GM18951 (cell line): Measurements from ENCODE around the gene GOLGA2.

Experiments
- POLR2A ChIP-seq: IDR thresholded peaks from 4 replicates; pipeline ENCODE4 v1.6.1; 2011; ENCODE audit warnings: mild to moderate bottlenecking; ENCODE audit not compliant: insufficient read length, insufficient read depth; ENCODE audit errors: extremely low read depth
- in situ Hi-C: fragments of 300-500 bp; cut with MboI; formaldehyde crosslinking; loops from one replicate; pipeline ENCODE4 v1.12.0; 2022; ENCODE audit warnings: low sequenced_read_pairs, mixed read lengths, inconsistent platforms; ENCODE audit not compliant: unreplicated experiment

GOLGA2 gene

GRCh38 chr9:128213746-128214497 lies 61.9 kb downstream of the GOLGA2 start:
- in situ Hi-C loops, result no loop called here
- TF ChIP-seq POLR2A, result no peak

- TF ChIP-seq POLR2A, result no peak
Observed at GRCh38 chr9:128211981-128212281, 63.9 kb downstream of the GOLGA2 start.

GRCh38 chr9:128211186-128211980 lies 64.4 kb downstream of the GOLGA2 start:
- no peak for TF ChIP-seq POLR2A
- in situ Hi-C loops, result no loop called here

More at GRCh38 chr9:128211981-128212281, 63.9 kb downstream of the GOLGA2 start:
- in situ Hi-C loops, result no loop called here

GRCh38 chr9:128208946-128209669 lies 66.7 kb downstream of the GOLGA2 start:
- no peak for TF ChIP-seq POLR2A
- in situ Hi-C loops, result no loop called here

GRCh38 chr9:128208386-128208785 lies 67.4 kb downstream of the GOLGA2 start:
- in situ Hi-C loops, result no loop called here
- no peak for TF ChIP-seq POLR2A

GRCh38 chr9:128206916-128207910 lies 68.6 kb downstream of the GOLGA2 start:
- TF ChIP-seq POLR2A, result no peak
- in situ Hi-C loops, result no loop called here

GRCh38 chr9:128206484-128206883 lies 69.3 kb downstream of the GOLGA2 start:
- in situ Hi-C loops, result no loop called here
- TF ChIP-seq POLR2A, result no peak
